ENCODE measurements around the gene LCE1C. TPM values are rescaled to one million over a fixed set of nuclear protein-coding genes. Genes with fewer than 3 reads are reported as not detected.

LCE1C gene
- total RNA-seq, 1 experiment from 2014 or later, result not detected

DNA sequence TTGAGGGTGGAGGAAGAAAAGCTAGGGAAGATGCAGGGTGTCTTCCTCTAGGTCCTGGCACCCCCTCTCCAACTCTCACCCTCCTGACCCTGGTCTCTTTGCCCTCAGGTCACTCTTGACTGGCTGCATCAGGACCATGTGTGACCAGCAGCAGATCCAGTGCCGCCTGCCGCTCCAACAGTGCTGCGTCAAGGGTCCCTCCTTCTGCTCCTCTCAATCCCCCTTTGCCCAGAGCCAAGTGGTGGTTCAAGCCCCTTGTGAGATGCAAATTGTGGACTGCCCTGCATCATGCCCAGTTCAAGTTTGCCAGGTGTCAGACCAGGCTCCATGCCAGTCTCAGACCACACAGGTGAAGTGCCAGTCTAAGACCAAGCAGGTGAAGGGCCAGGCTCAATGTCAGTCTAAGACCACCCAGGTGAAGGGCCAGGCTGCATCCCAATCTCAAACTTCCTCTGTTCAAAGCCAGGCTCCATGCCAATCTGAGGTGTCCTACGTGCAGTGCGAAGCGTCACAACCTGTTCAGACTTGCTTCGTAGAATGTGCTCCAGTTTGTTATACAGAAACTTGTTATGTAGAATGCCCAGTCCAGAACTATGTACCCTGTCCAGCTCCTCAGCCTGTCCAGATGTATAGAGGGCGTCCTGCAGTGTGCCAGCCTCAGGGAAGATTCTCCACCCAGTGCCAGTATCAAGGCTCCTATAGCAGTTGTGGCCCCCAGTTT lies 46.8 kb downstream of the LCE1C start:
- no peak for DNase-seq (ENCODE audit: low read depth)

DNA sequence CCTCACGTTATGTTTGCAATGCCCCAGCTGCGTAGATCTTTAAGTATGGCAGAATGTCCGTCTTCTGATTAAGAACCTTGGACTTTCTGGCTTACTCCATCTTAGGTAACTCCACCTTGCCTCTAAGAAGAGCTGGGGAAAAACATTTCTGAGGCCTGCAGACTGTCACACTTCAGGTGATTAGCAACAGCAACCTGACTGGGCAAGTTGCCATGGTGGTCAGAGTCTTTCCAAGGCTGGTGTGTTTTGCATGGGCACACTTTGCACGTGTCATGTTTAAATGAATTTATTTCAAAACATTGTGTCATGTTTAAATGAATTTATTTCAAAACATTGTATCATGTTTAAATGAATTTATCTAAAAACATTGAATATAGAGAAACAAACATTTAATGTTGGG lies 47.8 kb downstream of the LCE1C start:
- DNase-seq (ENCODE audit: low read depth), result no peak

DNA sequence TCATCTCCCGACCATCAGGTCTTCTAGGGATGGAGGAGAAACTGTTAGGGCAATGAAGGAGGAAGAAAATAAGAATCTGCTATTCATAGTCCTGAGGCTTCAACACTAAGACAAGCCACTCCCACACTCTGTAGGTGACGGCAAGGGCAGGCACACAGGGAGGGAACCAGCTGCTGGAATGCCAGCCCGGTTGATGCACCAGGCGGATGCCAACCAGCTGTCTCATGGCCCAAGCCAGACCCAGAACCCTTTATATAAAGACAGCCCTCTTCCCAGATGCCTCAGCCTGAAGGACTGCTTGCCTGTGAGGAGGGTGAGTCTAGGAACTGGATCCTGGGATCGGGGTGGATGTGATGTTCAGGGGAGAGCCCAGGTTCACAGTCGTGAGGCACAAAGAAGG lies 48.7 kb downstream of the LCE1C start, which contains the start of gene KPRP:
TSS of gene KPRP (plus strand) at position 279 of the 400 bp plus-strand sequence. CDS start 1,564 bp downstream, outside the sequence.
- DNase-seq (ENCODE audit: low read depth), result no peak

DNA sequence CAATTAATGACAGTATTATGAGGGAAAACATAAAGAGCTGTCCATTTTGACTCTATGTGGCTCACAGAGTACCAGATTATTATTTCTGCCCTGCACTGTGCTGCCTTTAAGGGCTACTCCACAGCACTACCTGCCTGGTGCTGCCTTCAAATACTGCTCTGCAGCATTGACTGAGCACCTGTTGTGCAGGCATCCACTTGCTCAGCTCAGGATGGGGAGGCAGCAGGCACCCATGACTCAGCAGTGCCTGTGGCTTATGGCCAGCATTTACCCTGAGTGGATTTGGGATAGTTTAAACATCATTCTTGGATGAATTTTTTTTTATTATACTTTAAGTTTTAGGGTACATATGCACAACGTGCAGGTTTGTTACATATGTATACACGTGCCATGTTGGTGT lies 49.6 kb downstream of the LCE1C start:
- peak; percentile 26 for DNase-seq (ENCODE audit: low read depth)

Other genes with a start within 250 kb of the LCE1C start
- gene LCE3E, start 239.9 kb downstream of the LCE1C start, total RNA-seq (2014; rRNA removed; shearing (Covaris generic)), result not detected in 2 replicates
- gene LCE3D, start 226.1 kb downstream of the LCE1C start, total RNA-seq (2014; rRNA removed; shearing (Covaris generic)), result not detected in 2 replicates
- gene LCE3C, start 206.4 kb downstream of the LCE1C start, total RNA-seq (2014; rRNA removed; shearing (Covaris generic)), result not detected in 2 replicates
- gene LCE3B, start 192.8 kb downstream of the LCE1C start, total RNA-seq (2014; rRNA removed; shearing (Covaris generic)), result not detected in 2 replicates
- not detected in 2 replicates for gene LCE3A, start 183.5 kb downstream of the LCE1C start, total RNA-seq (2014; rRNA removed; shearing (Covaris generic))
- gene LCE2D, start 143.3 kb downstream of the LCE1C start, total RNA-seq (2014; rRNA removed; shearing (Covaris generic)), result not detected in 2 replicates
- gene LCE2C, start 131.4 kb downstream of the LCE1C start, total RNA-seq (2014; rRNA removed; shearing (Covaris generic)), result not detected in 2 replicates
- not detected in 2 replicates for gene LCE2B, start 120.5 kb downstream of the LCE1C start, total RNA-seq (2014; rRNA removed; shearing (Covaris generic))
- gene LCE2A, start 108.3 kb downstream of the LCE1C start, total RNA-seq (2014; rRNA removed; shearing (Covaris generic)), result not detected in 2 replicates
- not detected in 2 replicates for gene LCE4A, start 98.5 kb downstream of the LCE1C start, total RNA-seq (2014; rRNA removed; shearing (Covaris generic))
- not detected in 2 replicates for gene KPRP, start 48.6 kb downstream of the LCE1C start, total RNA-seq (2014; rRNA removed; shearing (Covaris generic))
- gene LCE1F, start 31.5 kb downstream of the LCE1C start, total RNA-seq (2014; rRNA removed; shearing (Covaris generic)), result not detected in 2 replicates
- not detected in 2 replicates for gene LCE1E, start 20.4 kb downstream of the LCE1C start, total RNA-seq (2014; rRNA removed; shearing (Covaris generic))
- not detected in 2 replicates for gene LCE1D, start 9.9 kb downstream of the LCE1C start, total RNA-seq (2014; rRNA removed; shearing (Covaris generic))
- gene LCE1B, start 5.3 kb upstream of the LCE1C start, total RNA-seq (2014; rRNA removed; shearing (Covaris generic)), result not detected in 2 replicates
- not detected in 2 replicates for gene LCE1A, start 20.8 kb upstream of the LCE1C start, total RNA-seq (2014; rRNA removed; shearing (Covaris generic))
- gene LCE6A, start 36.2 kb upstream of the LCE1C start, total RNA-seq (2014; rRNA removed; shearing (Covaris generic)), result not detected in 2 replicates
- gene LCE7A, start 53.3 kb upstream of the LCE1C start, total RNA-seq (2014; rRNA removed; shearing (Covaris generic)), result not detected in 2 replicates
- gene SMCP, start 71.7 kb upstream of the LCE1C start, total RNA-seq (2014; rRNA removed; shearing (Covaris generic)), result not detected in 2 replicates
- 0.06 TPM in 1 of 2 replicates, not detected in the other for gene IVL, start 101.9 kb upstream of the LCE1C start, total RNA-seq (2014; rRNA removed; shearing (Covaris generic))
- gene SPRR5, start 140.6 kb upstream of the LCE1C start, total RNA-seq (2014; rRNA removed; shearing (Covaris generic)), result not detected in 2 replicates
- not detected in 2 replicates for gene SPRR4, start 164.0 kb upstream of the LCE1C start, total RNA-seq (2014; rRNA removed; shearing (Covaris generic))
- gene SPRR1A, start 177.4 kb upstream of the LCE1C start, total RNA-seq (2014; rRNA removed; shearing (Covaris generic)), result not detected in 2 replicates
- gene SPRR3, start 195.1 kb upstream of the LCE1C start, total RNA-seq (2014; rRNA removed; shearing (Covaris generic)), result not detected in 2 replicates
- not detected in 2 replicates for gene SPRR1B, start 224.6 kb upstream of the LCE1C start, total RNA-seq (2014; rRNA removed; shearing (Covaris generic))
- not detected in 2 replicates for gene SPRR2D, start 234.5 kb upstream of the LCE1C start, total RNA-seq (2014; rRNA removed; shearing (Covaris generic))